Stimulated activated CD8-positive, alpha-beta memory T cell treated with anti-CD3 and anti-CD28 coated beads, Interleukin-12 subunit alpha, Interleukin-12 subunit beta, amount 100 ng/mL, for 24 hours (primary cell): ENCODE data around the gene TRIM54.
"Not testable (repeated sequence)": the region's sequence is repeated elsewhere in the genome, so short reads cannot be mapped to it uniquely, and the experiment has no call there.

ENCODE experiments used
- DNase-seq: peaks from one replicate; pipeline ENCODE4 v3.0.0-alpha.2; 2020; ENCODE audit errors: extremely low read depth

TRIM54 gene

DNA sequence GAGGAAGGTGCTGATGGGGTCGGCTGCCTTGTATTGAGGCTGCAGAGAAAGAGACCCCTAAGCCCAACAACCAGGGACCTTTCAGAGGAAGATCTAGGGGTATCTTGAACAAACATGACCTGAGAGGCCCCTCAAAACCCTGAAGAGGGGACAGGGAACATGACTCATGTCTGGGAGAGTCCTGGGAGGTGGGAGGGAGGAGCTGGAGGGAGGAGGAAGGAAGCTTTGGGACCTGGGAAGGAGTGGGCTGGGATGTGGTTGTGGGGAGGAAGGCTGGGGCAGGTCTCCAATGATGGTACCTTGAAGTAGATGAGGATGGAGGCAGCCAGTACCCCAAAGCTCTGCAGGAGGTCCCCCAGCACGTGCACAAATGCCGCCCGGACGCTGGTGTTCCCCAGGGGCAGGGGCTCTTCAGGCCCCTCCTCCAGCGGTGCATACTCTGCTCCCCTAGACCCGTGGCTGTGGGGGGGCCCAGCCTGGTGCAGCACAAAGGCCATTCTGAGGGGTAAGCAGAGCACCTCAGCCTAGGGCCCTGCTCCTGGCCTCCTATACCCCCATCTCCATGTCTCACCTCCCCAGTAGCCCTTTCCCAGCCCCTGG, 25.3 kb upstream of the TRIM54 start:
- DNase-seq: no peak

DNA sequence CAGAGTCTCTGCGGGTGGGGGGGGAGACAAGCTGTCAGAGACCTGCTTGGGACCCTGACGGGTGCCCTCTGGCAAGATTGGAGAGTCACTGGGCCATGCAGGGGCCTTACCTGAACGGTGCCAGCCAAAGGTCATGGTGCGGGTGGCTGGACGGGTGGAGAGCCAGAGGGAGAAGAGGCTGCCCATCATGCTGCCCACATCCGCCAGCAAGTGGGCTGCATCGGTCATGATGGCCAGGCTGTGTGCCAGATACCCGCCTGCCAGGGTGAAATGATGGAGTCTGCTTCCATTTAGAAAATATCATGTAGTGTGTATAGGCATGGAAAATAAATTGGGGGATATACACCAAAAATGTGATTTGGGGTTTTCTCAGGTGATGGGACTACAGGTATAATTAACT, 24.2 kb upstream of the TRIM54 start:
- no peak for DNase-seq

DNA sequence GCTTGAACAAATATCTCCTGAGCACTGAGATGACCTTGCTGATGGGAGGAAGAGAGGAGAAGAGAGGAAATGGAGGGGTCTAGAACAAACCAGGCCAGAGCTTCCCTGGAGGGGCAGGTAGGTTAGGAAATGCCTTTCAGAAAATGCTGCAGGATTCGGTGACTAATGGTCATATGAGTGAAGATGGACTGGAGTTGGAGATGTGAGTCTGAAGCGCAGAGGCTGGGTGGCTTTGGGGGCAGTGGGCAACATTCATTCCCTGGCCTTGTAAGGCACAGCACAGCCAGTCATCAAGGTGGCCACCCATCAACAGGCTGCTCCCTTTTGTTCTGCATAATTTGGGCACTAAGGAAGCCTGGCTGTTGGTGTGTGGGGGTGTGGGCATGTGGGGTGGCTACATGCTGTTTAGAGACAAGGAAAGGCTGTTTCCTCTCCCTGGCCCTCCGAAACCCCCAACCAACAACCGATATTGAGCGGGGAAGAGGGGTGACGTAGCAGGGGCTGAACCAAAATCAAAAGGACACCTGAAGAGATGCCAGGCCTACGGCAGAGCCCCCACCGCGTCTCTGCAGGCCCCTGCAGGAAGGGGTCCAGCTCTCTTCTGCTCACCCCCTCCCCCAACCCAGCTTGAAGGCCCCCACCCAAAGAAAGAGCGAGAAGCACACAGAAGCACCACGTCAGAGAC, 20.8 kb upstream of the TRIM54 start:
- no peak for DNase-seq

DNA sequence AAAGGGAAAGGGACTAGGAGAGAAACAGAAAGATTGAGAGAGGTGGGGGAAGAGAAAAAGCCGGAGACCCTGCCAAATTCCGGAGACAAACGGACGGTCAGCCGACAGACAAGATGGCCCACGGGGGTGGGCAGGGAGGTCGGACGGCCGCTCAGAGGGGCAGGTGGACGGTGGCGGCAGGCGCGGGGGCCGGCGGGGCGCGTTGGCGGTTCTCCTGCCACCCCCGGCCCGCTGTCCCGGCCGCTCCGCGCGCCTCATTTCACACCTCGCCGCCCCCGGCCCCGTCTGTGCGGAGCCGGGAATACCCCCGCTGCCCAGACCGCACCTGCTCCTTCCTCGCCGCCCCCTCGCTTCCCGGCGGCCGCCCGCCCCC, 20.3 kb upstream of the TRIM54 start:
- no peak for DNase-seq

DNA sequence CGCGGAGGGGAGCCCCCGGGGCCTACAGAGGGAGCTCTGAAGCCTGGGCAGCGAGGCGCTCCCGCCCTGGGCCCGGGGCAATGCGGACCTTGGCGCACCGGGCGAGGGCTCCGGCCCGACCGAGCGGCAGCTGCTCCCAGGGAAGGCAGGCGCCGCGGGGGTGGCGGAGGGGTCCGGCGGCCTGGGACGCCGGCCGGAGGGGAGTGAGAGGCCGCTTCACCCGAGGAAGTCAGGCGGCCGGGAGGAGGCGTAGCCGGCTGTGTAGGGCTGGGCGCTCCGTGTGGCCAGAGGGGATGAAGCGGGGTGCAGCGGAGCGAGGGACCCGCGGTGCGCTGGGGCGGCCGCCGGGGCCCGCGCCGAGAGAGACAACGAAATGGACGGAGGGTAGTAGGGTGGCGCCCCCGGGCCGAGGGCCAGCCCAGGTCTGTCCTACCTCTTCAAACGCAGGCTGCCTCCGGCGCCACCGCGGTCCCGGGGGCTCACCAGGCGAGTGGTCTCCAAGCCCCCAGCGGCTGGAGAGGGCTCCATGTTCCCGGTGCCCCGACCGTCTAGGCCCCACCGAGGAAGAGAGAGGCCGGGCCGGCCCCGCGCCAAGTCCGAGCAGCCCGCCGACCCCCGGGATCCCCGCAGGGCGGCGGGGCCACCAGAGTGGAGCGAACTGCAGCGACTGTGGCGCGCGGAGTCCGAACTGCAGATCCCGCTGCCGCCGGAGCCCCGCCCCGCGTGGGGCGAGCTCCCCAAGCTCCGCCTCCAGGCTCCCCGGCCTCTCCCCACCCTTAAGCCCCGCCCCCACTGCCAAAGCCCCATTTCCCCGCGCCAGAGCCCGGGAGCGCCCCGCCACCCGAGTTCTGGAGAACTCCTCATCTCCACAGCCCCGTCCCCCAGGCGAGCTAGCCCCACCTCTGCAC, 19.6 kb upstream of the TRIM54 start, which contains the start of gene SLC30A3:
Gene SLC30A3 (minus strand): TSS at position 669 of the 908 bp plus-strand sequence. CDS start 141 bp downstream, at position 528.
- peak; percentile 42 for DNase-seq

DNA sequence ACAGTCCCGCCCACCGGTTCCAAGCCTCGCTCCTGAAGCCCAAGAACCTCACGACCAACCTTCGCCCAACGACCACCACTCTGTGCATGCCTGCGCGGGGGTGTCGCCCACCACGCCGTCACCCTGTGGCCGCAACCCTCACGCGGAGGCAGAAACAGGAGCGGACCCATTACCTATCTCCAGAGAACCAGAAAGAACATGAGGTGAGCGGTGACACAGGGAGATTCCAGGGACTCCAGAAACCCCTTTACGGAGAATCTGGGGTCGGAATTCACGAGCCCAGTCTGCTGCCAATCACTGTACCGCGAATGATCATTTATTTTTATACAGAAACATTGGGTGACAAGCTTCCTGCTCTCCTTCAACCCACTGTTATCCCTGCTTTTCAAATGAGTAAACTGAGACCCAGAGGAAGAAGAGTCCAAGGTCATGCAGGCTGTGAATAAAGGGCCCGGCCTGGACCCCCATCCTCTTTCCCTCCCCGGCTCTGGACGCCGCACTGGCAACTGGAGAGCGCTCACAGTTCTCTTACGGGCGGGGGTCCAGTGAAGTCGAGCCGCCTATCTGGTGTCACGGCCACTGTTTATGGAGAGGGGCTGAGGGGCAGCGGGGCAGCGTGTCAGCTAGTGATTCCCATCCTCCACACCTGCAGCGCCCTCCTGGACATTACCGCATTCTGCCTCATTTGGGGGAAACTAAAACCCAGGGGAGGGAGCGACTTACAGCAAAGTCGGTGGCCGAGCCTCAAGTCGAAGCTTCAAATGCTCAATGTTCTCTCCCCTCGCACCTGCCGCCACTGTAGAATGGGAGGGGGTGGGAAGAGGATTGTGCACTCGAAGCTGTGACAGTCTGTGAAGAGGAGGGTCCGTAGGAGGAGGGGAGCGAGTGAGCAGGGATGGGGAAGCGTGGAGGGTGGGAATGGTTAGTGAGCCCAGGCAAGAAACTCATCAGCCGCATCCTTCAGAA, 18.7 kb upstream of the TRIM54 start:
- no peak for DNase-seq

DNA sequence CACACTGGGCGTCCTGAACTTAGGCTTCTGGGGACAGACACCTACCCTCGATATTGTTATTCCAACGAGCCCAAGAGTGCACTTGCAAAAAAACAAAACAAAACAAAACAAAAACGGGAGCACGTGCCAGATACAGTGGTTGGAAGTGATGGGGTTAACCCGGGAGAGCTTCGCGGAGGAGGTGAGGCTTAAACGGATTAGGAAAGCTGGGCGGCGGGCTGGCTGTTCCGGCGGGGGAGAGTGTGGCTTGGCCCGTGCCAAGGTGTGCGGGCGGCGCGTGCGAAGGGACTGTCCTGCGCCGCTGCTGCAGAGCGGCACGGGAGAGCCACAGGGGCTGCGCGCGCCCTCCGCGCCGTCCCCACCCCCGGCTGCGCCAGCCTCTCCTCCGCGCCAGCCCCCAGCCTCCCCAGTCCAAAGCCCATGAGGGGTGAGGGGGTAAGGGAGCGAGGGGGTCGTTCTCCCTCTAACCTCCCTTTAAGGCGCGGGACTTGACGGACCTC, 17.9 kb upstream of the TRIM54 start:
- no peak for DNase-seq

DNA sequence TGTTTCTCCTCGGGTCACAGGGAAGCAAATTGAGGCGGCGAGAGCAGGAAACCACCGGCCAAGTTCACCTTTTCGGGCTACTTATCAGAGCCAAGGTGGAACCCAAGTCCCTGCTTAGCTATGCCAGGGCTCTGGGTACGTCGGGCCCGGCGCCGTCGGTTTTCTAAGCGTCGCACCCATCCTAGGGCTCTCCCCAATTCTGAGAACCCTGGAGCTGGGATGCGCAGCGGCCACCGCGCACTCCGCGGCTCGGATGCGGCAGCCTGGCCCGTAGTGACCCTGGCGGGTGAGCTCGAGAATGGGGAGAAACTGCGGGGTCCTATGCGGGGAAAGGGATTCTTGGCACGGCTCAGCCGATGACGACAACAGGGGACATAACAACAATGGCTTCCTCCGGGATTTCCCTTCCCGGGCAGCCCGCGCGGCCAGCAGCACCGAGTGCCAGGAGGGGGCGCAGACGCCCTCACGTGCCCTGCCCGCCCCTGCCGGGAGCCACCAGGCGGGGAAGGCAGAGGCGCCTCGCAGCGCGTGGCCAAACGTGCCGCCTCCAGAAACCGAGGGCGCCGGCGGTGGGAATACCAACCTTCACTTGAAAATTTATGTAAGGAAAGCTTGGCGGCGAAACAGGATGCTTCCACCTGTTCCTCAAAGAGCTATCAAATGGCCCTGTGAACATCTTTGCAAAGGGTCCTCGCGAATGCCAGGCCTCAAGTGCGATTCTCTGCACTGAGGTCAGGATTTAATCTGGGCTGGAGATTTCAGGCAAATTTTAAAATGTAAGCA, 17.3 kb upstream of the TRIM54 start:
- peak; percentile 34 for DNase-seq

DNA sequence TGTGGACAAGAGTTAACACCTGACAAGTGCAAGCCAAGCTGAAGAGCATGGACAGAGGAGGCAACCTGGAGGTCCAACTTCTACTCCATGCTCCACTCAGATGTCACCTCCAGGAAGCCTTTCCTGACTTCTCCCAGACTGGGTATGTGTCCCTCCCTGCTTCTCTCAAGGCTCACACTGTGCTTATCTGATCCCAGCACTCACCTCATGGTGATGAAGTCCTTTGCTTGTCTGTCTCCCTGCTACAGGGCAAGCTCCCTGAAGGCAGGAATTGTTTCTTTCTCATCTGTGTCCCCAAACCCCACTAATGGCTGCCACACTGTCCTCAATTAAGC, 16.7 kb upstream of the TRIM54 start:
- no peak for DNase-seq

DNA sequence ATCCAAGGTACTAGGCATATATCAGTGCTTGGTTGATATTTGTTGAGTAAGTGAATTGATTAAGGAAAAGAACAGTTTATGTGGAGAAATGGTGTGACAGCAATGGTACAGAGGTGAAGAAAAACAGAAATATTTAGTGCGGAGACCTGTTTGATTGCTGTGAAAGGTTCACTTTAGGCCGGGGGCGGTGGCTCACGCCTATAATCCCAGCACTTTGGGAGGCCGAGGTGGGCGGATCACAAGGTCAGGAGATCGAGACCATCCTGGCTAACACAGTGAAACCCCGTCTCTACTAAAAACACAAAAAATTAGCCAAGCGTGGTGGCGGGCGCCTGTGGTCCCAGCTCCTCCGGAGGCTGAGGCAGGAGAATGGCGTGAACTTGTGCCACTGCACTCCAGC, 13.9 kb upstream of the TRIM54 start:
- DNase-seq: not testable (repeated sequence)

DNA sequence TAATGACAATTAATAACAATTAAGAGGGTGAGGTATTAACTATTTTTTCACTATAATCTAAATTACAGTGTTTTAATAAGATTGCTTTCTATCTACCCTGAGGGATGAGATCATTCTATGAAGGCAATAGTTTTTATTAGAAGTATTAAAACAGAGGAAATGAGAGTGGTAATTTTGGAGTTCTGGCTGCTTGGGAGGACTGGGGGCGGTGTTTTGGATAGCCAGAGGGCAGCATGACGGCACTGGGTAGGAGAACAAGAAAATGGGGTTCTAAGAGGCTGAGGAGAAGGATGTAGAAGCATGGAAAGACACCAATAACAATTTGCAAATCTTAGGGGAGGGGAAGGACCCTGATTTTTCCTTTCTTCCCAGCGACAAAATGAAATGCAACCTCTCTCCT, 12.1 kb upstream of the TRIM54 start:
- DNase-seq: no peak

DNA sequence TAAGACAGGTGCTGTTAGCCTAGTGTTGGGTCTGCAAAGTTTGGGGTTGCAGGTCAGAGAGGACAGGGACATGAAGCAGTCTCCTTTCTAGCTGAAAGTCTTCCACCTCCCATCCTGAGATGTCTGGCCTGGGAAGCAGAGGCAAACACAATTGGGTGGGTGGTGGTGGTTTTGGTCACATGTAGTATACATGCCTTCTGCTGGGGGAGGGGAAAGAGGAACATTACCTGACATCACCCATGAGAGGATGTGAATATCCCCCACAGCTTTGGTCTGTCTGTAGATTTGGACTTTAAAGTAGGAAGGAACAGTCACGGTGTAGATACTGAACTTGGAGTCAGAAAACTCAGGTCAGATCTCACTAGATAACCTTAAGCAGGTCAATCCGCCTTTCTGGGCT, 11.6 kb upstream of the TRIM54 start:
- DNase-seq: no peak

DNA sequence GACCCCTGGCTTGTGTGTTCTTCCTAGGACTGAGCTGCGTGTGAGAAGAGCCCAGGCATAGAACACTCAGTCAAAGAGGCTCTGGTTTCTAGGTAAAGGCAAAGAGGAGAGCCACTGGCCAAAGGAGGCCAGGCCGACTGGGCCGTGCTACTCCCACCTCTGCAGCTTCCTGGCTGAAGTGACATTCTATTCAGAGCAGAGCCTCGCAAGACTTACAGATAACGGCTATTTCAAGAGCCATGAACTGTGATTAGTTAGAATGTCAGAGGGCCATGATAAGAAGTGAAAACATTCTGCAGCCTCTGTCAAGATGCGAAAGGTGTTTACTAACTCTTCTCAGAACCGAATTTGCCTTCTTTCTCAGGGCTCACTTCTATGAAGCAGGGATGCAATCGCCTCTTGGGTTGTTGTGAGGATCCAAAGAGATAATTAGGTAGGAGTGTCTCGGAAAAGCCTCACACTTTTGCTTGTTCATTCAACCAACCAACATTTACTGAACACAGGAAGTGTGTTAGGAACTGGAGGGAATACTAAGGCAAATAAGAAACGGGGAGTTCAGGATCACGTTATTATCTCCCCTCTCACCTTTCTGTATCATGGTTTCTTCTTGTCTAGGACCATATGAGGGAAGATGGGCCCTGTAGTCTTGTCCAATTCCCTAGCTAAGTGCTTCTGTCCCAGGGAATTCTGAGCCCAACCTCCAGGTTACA, 10.4 kb upstream of the TRIM54 start:
- DNase-seq: no peak

DNA sequence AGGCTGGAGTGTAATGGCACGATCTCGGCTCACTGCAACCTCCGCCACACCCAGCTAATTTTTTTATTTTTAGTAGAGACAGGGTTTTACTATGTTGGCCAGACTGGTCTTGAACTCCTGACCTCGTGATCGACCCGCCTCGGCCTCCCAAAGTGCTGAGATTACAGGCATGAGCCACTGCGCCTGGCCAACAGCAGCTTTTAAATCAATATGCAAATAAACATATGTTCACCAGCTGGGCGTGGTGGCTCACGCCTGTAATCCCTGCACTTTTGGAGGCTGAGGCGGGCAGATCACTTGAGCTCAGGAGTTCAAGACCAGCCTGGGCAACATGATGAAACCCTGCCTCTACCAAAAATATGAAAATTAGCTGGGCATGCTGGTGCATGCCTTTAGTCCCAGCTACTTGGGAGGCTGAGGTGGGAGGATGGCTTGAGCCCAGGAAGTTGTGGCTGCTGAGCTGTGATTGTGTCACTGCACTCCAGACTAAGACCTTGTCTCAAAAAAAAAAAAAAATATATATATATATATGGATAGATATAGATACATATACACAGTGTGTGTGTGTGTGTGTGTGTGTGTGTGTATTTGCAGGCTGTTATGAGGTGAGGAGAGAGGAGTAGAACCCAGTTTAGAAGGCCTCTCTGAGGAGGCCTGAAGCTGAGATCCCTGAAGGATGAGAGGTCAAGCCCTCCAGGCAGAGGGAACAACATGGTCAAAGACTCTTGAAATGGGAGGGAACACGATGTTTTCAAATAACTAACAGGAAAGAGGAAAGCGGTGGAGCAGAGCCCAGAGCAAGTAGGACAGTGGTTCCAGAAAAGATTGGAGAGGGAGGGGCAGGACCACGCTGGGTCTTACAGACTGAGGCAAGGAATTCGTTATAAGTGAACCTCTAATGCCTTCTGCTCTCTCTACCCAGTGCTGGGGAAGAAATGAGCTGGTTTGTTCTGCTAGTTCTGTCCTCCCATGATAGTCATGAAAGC, 9.4 kb upstream of the TRIM54 start:
- DNase-seq: not testable (repeated sequence)

DNA sequence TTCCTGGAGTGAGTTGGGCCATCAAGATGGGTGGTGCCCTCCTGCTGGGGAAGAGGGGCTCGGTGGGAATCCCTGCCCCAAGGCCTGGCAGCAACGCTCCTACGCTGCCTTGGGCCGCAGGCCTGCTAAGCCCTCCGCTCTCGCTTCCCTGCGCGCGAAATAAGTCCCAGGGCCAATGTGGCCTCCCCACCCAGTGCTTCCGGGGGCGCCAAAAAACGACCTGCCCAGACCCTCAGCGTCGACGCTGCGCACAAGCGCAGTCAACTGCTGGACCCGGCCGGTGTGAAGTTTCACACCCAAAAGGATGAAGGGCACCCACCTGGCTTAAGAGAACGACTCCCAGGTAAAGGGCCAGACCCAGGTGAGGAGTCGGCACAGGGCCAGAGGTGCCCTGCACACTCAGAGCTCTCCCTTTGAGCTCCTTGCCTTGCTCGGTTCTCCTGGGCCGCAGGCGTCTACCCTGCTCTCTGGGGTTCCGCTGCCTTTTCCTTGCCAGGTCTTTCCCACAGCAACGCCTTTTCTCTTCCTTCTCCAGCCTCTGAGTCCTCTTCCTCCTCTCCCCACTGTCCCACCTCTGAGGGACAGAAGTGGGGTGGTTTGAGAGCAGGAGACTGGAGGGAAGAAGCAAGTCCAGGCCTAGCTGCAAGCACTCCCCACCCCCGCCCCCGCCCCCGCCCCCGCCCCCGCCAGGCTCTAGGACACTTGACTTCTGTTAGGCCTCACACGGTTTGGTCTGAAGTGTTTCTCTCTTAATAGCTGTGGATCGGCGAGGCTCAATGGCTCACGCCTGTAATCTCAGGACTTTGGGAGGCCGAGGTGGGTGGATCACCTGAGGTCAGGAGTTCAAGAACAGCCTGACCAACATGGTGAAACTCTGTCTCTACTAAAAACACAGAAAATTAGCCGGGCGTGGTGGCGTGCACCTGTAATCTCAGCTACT, 6.7 kb upstream of the TRIM54 start, which contains the start of gene DNAJC5G:
Gene DNAJC5G (plus strand): TSS at position 223 of the 940 bp plus-strand sequence. CDS start 1,296 bp downstream, outside the sequence.
- no peak for DNase-seq

DNA sequence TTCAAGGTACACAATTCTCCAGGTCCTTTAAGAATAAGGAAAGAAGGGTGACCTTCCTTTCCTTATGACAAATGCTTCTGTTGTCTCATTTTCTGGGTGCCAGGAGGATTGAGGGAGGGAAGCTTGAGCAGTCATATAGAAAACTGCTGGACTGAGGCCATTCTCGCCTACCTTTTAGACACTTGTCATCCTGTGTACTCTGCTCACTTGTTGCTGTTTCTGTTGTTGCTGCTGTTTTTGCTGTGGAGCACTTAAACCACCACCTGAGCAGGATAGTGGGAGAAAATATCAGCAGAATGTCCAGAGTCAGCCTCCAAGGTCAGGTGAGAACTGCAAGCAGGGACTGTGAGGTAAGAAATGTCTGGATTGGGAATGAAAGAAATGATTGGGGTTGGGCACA, 4.2 kb upstream of the TRIM54 start:
- no peak for DNase-seq

DNA sequence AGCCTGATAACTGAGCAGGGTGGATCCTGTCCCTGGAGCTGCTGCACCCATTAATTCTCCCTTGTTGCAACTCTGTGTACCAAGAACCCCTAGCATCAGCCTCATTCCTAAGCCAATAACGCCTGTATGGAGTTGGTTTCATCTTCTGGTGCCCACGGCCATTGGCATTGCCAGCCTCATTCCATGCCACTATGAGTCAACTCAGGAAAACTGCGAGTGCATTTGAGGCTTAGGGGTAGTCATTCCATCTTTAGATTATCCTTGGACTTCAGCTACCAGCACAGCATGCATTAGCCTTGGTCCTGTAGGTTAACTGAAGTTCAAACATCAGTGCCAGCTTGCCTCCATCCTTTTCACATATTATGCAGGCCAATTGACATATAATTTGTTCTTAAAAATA, 1.4 kb upstream of the TRIM54 start:
- DNase-seq: no peak

DNA sequence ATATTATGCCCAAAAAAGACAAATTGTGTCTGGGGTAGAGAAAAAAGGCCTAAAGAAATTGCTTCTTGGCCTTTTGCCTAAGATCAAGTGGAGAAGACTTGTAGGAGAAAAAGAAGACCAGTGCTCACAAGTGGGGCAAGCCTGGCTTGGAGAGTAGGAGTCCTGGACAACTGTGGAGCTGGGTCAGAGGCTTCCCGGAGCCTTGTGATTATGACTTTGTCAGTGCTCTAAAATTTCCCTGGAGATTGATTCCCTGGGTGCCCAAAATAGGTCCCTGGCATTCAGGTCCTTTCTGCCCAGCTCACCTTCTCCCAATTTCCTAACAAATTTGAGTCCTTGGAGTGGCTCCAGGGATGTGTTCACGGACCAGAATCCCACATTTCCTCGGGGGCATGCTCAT, 787 bp upstream of the TRIM54 start:
- DNase-seq: no peak
